Cardiac muscle cell (in vitro differentiated cells and primary cell): ENCODE results near the gene MACROD2. TPM values are rescaled to one million over a fixed set of nuclear protein-coding genes. Genes with fewer than 3 reads are reported as not detected.

Experiments used
- DNase-seq, 2 donors: peaks; one replicate each; pipeline versions ENCODE4 v3.0.0 to v3.0.0-alpha.2; 2010 to 2017; ENCODE audit warnings: low read depth in 1 of 2, low spot score in 1 of 2
- H3K27ac ChIP-seq: fragments of 200-600 bp; sonication (generic); 2 replicates; pipeline ENCODE4 v1.5.1; 2016
- H3K27me3 ChIP-seq: fragments of 200-600 bp; sonication (generic); 2 replicates; pipeline ENCODE4 v1.6.0; 2016; ENCODE audit warnings: control low read depth
- H3K36me3 ChIP-seq: fragments of 200-600 bp; sonication (generic); 2 replicates; pipeline ENCODE4 v1.5.1; 2016; ENCODE audit warnings: control low read depth
- H3K4me1 ChIP-seq: fragments of 200-600 bp; sonication (generic); 2 replicates; pipeline ENCODE4 v1.8.1; 2017; ENCODE audit warnings: low read depth, mild to moderate bottlenecking, mixed run types
- H3K4me3 ChIP-seq: fragments of 200-600 bp; sonication (generic); 2 replicates; pipeline ENCODE4 v1.5.1; 2016; ENCODE audit warnings: mild to moderate bottlenecking
- H3K9me3 ChIP-seq: fragments of 200-600 bp; sonication (generic); 2 replicates; pipeline ENCODE4 v1.5.1; 2017; ENCODE audit warnings: low read depth, mild to moderate bottlenecking, control low read depth
- polyA plus RNA-seq: library from polyadenylated mRNA; unstranded; fragments of >200 nt; fragmentation: Nextera tagmentation; extraction: Ambion mirVana; gene quantifications from 2 replicates; pipeline ENCODE4 v1.2.1, GENCODE V29; 2016
- total RNA-seq: library from RNA; depleted of rRNA; stranded (reverse); fragments of >200 nt; gene quantifications from 2 replicates; pipeline ENCODE4 v1.2.3, GENCODE V29; 2016
- TF ChIP-seq, protein P1 (sequence below): IDR thresholded peaks from 2 replicates; pipeline ENCODE4 v1.5.1; 2012; ENCODE audit warnings: low read depth, mild to moderate bottlenecking, low read length

Gene MACROD2
- total and polyA plus RNA-seq, 2 experiments from 2014 or later = 9.3 to 14.4 TPM

DNA sequence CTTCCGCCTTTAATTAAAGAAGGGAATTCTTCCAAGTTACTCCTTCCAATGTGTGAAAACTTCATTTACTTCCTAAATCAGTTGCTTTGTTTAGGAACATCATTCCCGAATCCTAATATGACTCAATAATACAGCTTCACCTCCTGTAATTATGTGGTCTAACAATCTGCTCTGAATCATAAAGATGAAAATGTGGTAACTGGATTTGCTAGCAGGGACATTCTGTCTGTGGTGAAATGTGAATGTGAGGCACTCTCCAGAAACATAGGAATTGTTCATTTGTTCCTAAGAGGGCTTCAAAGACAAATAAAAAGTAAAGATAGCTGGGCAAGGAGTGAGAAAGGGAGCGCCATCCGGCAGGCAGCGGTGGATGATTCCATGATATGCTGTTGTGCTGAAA is 1899.8 kb downstream of the MACROD2 start:
- H3K4me3 ChIP-seq = no peak overlapping the region
- no peaks in the 10 kb centered on the region for H3K27me3 ChIP-seq

DNA sequence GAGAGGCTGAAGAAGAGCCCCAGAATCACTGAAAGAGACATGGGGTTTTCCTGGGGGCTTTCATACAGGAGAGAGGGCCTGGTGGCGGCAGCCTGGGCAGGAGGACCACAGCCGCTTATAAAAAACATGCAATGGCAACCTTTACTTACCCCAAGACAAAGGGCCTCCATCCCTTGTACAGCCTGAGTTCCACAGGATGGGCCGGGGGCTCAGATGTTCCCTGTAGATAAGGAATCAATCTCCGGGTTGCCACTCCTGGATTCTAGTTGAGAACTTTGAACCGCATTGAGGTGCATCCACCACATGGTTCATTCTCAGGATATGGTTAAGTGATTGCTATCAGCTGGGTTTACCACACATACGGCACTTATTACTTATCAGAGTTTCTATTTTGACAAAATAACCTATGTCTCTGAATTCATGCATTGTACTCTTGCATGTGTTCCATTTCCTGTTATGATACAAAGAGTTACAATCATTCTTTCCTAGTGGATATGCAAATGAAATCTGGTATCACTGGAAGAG is 1900.3 kb downstream of the MACROD2 start:
- no peak overlapping the region for H3K27ac ChIP-seq
- H3K4me1 ChIP-seq = no peaks in the 10 kb centered on the region
- H3K36me3 ChIP-seq = no peaks in the 10 kb centered on the region
- no peaks in the 10 kb centered on the region for H3K9me3 ChIP-seq
- H3K4me3 ChIP-seq = no peak overlapping the region
- DNase-seq = no peak
- TF ChIP-seq, protein P1, sequence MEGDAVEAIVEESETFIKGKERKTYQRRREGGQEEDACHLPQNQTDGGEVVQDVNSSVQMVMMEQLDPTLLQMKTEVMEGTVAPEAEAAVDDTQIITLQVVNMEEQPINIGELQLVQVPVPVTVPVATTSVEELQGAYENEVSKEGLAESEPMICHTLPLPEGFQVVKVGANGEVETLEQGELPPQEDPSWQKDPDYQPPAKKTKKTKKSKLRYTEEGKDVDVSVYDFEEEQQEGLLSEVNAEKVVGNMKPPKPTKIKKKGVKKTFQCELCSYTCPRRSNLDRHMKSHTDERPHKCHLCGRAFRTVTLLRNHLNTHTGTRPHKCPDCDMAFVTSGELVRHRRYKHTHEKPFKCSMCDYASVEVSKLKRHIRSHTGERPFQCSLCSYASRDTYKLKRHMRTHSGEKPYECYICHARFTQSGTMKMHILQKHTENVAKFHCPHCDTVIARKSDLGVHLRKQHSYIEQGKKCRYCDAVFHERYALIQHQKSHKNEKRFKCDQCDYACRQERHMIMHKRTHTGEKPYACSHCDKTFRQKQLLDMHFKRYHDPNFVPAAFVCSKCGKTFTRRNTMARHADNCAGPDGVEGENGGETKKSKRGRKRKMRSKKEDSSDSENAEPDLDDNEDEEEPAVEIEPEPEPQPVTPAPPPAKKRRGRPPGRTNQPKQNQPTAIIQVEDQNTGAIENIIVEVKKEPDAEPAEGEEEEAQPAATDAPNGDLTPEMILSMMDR = no peak
- no peaks in the 10 kb centered on the region for H3K27me3 ChIP-seq

More for the DNA sequence above, 1899.8 kb downstream of the MACROD2 start:
- no peak overlapping the region for H3K27ac ChIP-seq
- DNase-seq = no peak
- H3K36me3 ChIP-seq = no peaks in the 10 kb centered on the region
- H3K9me3 ChIP-seq = no peaks in the 10 kb centered on the region
- H3K4me1 ChIP-seq = no peaks in the 10 kb centered on the region
- TF ChIP-seq, protein P1 = no peak

DNA sequence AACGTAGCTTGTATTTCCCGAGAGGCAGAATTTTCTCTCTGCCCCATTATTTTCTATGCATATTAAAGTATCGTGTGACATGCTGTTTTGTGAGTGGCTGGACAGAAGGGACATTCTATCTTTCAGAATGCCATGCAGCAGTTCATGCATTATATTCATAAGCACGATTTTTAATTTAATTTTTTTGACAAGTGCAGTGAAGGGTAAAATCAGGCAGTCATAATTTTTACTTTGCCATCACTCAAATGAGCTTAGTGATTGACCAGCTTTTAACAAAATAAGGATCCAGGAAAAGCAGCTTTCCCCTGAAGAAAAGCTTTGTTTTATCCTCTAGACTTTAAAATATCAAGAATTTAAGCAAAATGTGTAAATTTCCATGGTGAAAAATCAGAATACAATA is 1904.7 kb downstream of the MACROD2 start:
- no peaks in the 10 kb centered on the region for H3K36me3 ChIP-seq
- TF ChIP-seq, protein P1 = no peak
- H3K27ac ChIP-seq = no peak overlapping the region
- H3K4me1 ChIP-seq = no peaks in the 10 kb centered on the region
- no peaks in the 10 kb centered on the region for H3K9me3 ChIP-seq
- no peaks in the 10 kb centered on the region for H3K27me3 ChIP-seq
- no peak overlapping the region for H3K4me3 ChIP-seq
- DNase-seq = no peak

DNA sequence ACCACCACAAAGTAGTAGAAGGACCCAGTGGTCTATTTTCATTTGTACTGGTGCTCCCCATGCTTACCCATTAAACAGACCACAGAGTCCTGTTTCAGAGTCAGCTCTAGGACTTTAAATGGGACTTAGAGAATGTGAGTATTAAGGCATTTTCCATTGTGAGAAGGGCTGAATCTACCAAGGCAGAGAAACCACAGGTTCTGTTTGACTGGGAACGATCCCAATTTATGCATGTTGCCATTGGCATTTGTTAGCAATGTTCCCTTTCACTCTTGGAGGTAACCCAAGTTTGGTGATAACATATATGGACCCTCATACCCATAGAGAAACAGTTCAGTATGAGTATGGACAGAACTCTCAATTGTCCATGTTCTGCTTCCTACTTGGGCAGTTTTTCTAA is 1905.1 kb downstream of the MACROD2 start:
- Histone ChIP-seq H3K27ac (no peak overlapping the region), H3K9me3 (no peaks in the 10 kb centered on the region), H3K4me1 (no peaks in the 10 kb centered on the region), H3K36me3 (no peaks in the 10 kb centered on the region), H3K27me3 (no peaks in the 10 kb centered on the region), H3K4me3 (no peak overlapping the region)
- no peak for DNase-seq
- TF ChIP-seq, protein P1 = no peak

DNA sequence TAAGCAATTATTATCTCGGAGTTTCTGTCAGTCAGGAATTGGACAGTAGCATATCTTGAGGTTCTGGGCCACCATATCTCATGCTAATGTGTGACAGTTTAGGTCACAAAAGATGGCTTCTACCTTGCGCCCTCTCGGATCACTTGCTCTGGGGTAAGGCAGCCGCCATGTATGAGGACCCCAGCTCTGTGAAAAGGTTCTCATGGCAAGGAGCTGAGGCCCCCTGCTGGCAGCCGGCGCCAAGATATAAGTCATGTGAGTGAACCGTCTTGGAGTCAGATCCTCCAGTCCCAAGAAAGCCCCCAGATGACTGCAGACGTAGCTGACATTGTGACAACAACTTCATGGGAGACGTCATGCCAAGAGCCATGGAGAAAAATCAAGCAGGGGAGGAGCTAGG is 1907.2 kb downstream of the MACROD2 start:
- no peak overlapping the region for H3K27ac ChIP-seq
- H3K4me3 ChIP-seq = no peak overlapping the region
- no peaks in the 10 kb centered on the region for H3K4me1 ChIP-seq
- no peaks in the 10 kb centered on the region for H3K27me3 ChIP-seq
- no peaks in the 10 kb centered on the region for H3K36me3 ChIP-seq
- no peak for DNase-seq
- no peaks in the 10 kb centered on the region for H3K9me3 ChIP-seq
- TF ChIP-seq, protein P1 = no peak

DNA sequence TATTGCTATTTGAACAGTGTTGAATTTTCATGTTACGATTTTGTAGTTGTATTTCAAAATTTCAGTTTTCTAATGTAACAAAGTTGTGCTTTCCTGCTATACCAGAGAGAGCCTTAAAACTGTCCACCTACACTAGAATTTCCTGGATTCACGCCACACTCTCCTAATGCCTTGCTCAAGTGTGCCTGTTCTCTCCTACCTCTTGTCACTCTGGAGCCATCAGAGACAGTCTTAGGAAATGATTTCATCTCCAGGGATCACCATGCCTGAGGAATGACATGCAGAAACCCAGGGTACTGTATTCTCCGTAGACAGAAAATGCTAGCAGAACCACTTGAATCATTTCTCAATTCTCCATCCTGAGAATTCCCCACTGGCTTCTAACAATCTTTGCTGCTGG is 1910.3 kb downstream of the MACROD2 start:
- no peak for DNase-seq
- TF ChIP-seq, protein P1 = no peak
- Histone ChIP-seq H3K27me3 (no peaks in the 10 kb centered on the region), H3K4me3 (no peak overlapping the region), H3K36me3 (no peaks in the 10 kb centered on the region), H3K9me3 (no peaks in the 10 kb centered on the region), H3K4me1 (peaks cover 6% of the 10 kb centered on the region), H3K27ac (no peak overlapping the region)
